ENCODE results near the gene ITGB3BP. TPM values are rescaled to one million over a fixed set of nuclear protein-coding genes. Genes with fewer than 3 reads are reported as not detected.

ITGB3BP gene
- total RNA-seq, 1 experiment from 2014 or later = 50.2 TPM

DNA sequence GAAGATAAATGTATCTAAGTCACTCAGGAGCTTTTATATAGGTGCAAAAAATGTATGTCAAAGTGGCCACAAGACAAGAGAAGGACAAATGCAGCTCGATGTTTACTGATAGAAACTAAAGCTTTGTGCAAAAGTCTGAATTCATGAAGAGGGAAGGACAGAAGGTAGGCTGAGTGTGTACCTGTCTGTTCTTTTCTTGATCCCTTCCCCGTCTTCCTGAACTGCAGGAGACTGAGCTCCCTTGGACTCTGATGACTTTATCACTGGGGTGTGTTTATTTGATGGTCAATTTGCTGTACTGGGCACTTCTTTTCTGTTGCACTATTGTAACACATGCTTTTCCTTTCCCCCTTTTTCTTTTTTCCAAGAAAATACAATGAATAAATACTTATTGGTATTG lies 25.4 kb downstream of the ITGB3BP start (continued):
- TF ChIP-seq RELA (CRISPR knock-in tag; IDR thresholded peaks at IDR 0.05; ENCODE audit: borderline replicate concordance) (no peak), ATF2 (CRISPR knock-in tag; IDR thresholded peaks at IDR 0.05; ENCODE audit: borderline replicate concordance, low read depth) (no peak), NR3C1 (CRISPR knock-in tag; conservative IDR thresholded peaks at IDR 0.05; ENCODE audit: low read depth) (no peak), FOXJ3 (CRISPR knock-in tag; IDR thresholded peaks at IDR 0.05; ENCODE audit: borderline replicate concordance) (no peak)

GRCh38 chr1:63487336-63488065 lies 35.5 kb downstream of the ITGB3BP start:
- DNase-seq (ENCODE audit: low spot score) = no peak
- CTCF ChIA-PET = interaction anchor here (1.2 kb wide), 1 partner anchor 582 kb away, joined by 3 read pairs; no protein-coding TSS in a partner anchor
- POLR2A ChIA-PET = no interaction called here
- no peaks in the 10 kb centered on the region for H3K36me3 Mint-ChIP-seq
- TF ChIP-seq JAZF1 (CRISPR knock-in tag; IDR thresholded peaks at IDR 0.05) (no peak), NFATC4 (CRISPR knock-in tag; IDR thresholded peaks at IDR 0.05) (no peak), SP1 (CRISPR knock-in tag; conservative IDR thresholded peaks at IDR 0.05) (no peak), TEAD4 (CRISPR knock-in tag; IDR thresholded peaks at IDR 0.05) (no peak), ZNF138 (CRISPR knock-in tag; conservative IDR thresholded peaks at IDR 0.05) (no peak), ZNF121 (CRISPR knock-in tag; IDR thresholded peaks at IDR 0.05) (no peak), E2F4 (CRISPR knock-in tag; IDR thresholded peaks at IDR 0.05; ENCODE audit: borderline replicate concordance, low read depth) (no peak)
- TF ChIP-seq, protein P1, sequence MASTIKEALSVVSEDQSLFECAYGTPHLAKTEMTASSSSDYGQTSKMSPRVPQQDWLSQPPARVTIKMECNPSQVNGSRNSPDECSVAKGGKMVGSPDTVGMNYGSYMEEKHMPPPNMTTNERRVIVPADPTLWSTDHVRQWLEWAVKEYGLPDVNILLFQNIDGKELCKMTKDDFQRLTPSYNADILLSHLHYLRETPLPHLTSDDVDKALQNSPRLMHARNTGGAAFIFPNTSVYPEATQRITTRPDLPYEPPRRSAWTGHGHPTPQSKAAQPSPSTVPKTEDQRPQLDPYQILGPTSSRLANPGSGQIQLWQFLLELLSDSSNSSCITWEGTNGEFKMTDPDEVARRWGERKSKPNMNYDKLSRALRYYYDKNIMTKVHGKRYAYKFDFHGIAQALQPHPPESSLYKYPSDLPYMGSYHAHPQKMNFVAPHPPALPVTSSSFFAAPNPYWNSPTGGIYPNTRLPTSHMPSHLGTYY (CRISPR knock-in tag; IDR thresholded peaks at IDR 0.05) = no peak
- TF ChIP-seq, protein P2, sequence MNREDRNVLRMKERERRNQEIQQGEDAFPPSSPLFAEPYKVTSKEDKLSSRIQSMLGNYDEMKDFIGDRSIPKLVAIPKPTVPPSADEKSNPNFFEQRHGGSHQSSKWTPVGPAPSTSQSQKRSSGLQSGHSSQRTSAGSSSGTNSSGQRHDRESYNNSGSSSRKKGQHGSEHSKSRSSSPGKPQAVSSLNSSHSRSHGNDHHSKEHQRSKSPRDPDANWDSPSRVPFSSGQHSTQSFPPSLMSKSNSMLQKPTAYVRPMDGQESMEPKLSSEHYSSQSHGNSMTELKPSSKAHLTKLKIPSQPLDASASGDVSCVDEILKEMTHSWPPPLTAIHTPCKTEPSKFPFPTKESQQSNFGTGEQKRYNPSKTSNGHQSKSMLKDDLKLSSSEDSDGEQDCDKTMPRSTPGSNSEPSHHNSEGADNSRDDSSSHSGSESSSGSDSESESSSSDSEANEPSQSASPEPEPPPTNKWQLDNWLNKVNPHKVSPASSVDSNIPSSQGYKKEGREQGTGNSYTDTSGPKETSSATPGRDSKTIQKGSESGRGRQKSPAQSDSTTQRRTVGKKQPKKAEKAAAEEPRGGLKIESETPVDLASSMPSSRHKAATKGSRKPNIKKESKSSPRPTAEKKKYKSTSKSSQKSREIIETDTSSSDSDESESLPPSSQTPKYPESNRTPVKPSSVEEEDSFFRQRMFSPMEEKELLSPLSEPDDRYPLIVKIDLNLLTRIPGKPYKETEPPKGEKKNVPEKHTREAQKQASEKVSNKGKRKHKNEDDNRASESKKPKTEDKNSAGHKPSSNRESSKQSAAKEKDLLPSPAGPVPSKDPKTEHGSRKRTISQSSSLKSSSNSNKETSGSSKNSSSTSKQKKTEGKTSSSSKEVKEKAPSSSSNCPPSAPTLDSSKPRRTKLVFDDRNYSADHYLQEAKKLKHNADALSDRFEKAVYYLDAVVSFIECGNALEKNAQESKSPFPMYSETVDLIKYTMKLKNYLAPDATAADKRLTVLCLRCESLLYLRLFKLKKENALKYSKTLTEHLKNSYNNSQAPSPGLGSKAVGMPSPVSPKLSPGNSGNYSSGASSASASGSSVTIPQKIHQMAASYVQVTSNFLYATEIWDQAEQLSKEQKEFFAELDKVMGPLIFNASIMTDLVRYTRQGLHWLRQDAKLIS (CRISPR knock-in tag; IDR thresholded peaks at IDR 0.05; ENCODE audit: borderline replicate concordance) = no peak
- H3K4me3 Mint-ChIP-seq = no peak overlapping the region
- no peaks in the 10 kb centered on the region for H3K27me3 Mint-ChIP-seq (ENCODE audit: low read depth)
- no peak for ATAC-seq
- H3K4me1 Mint-ChIP-seq = no peaks in the 10 kb centered on the region
- H3K9me3 Mint-ChIP-seq = no peaks in the 10 kb centered on the region
- H3K27ac Mint-ChIP-seq = no peak overlapping the region

GRCh38 chr1:63486629-63487028 lies 36.4 kb downstream of the ITGB3BP start:
- CTCF ChIA-PET = interaction anchor here (1.2 kb wide), 1 partner anchor 581 kb away, joined by 3 read pairs; no protein-coding TSS in a partner anchor
- Mint-ChIP-seq H3K27ac (no peak overlapping the region), H3K27me3 (ENCODE audit: low read depth) (no peaks in the 10 kb centered on the region)

More at GRCh38 chr1:63486629-63487028, 36.4 kb downstream of the ITGB3BP start:
- ATAC-seq (no peak), DNase-seq (ENCODE audit: low spot score) (no peak)
- no peaks in the 10 kb centered on the region for H3K36me3 Mint-ChIP-seq
- no peak for TF ChIP-seq SMAD4 (CRISPR knock-in tag; IDR thresholded peaks at IDR 0.05)
- TF ChIP-seq MAX (CRISPR knock-in tag; IDR thresholded peaks at IDR 0.05) = no peak
- TF ChIP-seq ATF6 (CRISPR knock-in tag; IDR thresholded peaks at IDR 0.05) = no peak
- TF ChIP-seq GRHL2 (CRISPR knock-in tag; IDR thresholded peaks at IDR 0.05; ENCODE audit: insufficient replicate concordance, severe bottlenecking) = no peak
- no peak overlapping the region for H3K4me3 Mint-ChIP-seq
- POLR2A ChIA-PET = no interaction called here
- H3K4me1 Mint-ChIP-seq = no peaks in the 10 kb centered on the region
- H3K9me3 Mint-ChIP-seq = no peaks in the 10 kb centered on the region
